ENCODE measurements around the gene ST7.

DNA sequence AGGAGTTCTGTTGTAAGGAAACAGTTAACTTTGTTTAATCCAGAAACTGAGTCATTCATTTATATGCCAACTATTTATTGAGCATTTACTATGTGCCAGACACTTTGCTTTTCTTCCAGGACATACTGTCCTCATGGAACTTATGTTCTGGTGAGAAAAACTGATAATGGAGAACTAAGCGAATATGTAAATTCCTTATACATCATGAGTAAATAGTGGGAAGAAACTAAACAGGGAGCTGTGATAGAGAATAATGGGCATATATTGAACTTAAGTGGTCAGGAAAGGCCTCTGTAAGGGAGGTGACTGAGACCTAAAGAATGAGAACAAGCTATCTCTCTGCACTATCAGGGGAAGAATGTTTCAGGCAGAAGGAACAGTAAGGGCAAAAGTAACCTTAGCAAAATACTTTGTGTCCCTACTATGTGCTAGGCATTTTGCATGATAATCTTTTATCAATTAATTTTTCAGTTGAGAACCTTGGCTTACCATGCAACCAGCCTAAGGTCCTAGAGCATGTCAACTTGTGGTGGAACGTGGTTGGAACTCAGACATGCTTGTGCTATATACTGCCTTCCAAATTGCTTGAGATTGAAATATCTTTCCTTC is 45.4 kb downstream of the ST7 start:
- TF ChIP-seq, protein P1, sequence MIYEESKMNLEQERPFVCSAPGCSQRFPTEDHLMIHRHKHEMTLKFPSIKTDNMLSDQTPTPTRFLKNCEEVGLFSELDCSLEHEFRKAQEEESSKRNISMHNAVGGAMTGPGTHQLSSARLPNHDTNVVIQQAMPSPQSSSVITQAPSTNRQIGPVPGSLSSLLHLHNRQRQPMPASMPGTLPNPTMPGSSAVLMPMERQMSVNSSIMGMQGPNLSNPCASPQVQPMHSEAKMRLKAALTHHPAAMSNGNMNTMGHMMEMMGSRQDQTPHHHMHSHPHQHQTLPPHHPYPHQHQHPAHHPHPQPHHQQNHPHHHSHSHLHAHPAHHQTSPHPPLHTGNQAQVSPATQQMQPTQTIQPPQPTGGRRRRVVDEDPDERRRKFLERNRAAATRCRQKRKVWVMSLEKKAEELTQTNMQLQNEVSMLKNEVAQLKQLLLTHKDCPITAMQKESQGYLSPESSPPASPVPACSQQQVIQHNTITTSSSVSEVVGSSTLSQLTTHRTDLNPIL (CRISPR knock-in tag; IDR thresholded peaks at IDR 0.05; ENCODE audit: low read depth), result no peak
- TF ChIP-seq RARB (CRISPR knock-in tag; IDR thresholded peaks at IDR 0.05) (no peak), CSDC2 (CRISPR knock-in tag; IDR thresholded peaks at IDR 0.05) (no peak), PPARA (CRISPR knock-in tag; IDR thresholded peaks at IDR 0.05; ENCODE audit: borderline replicate concordance) (no peak), ZFP3 (CRISPR knock-in tag; IDR thresholded peaks at IDR 0.05) (no peak), ZNF70 (CRISPR knock-in tag; IDR thresholded peaks at IDR 0.05) (peak; percentile 63; the same call in 1 of the 2 replicates), PATZ1 (CRISPR knock-in tag; IDR thresholded peaks at IDR 0.05; ENCODE audit: borderline replicate concordance) (no peak), ZNF565 (CRISPR knock-in tag; conservative IDR thresholded peaks at IDR 0.05; ENCODE audit: low read depth) (no peak), ZFP30 (CRISPR knock-in tag; IDR thresholded peaks at IDR 0.05) (no peak), ARNTL (CRISPR knock-in tag; IDR thresholded peaks at IDR 0.05; ENCODE audit: borderline replicate concordance, low read depth) (no peak), ISL1 (CRISPR knock-in tag; IDR thresholded peaks at IDR 0.05) (no peak), ZNF8 (CRISPR knock-in tag; IDR thresholded peaks at IDR 0.05) (no peak), TCF4 (CRISPR knock-in tag; IDR thresholded peaks at IDR 0.05; ENCODE audit: borderline replicate concordance) (no peak), CSRNP3 (CRISPR knock-in tag; IDR thresholded peaks at IDR 0.05) (no peak)

Measured in SK-N-SH treated with all-trans-retinoic acid at 6 μM for 48 hours (cell line).